Neuronal stem cell (in vitro differentiated cells): ENCODE results near the gene TCEA2.

ENCODE experiments used
- DNase-seq: peaks from one replicate; pipeline ENCODE4 v3.0.0-alpha.2; 2013; ENCODE audit warnings: low spot score
- H2AFZ ChIP-seq: one replicate; pipeline ENCODE4 v1.6.1; 2013; ENCODE audit warnings: mild to moderate bottlenecking, low read length, inconsistent platforms
- H2AK5ac ChIP-seq: 2 replicates; pipeline ENCODE4 v1.6.1; 2013; ENCODE audit warnings: low read depth, mild to moderate bottlenecking, inconsistent platforms, low read length, moderate library complexity, mixed read lengths
- H2BK120ac ChIP-seq: 2 replicates; pipeline ENCODE4 v1.6.1; 2013; ENCODE audit warnings: low read depth, mild to moderate bottlenecking, inconsistent platforms, low read length, moderate library complexity, mixed read lengths
- H2BK12ac ChIP-seq: one replicate; pipeline ENCODE4 v1.6.1; 2013; ENCODE audit warnings: low read length, inconsistent platforms
- H2BK15ac ChIP-seq: 2 replicates; pipeline ENCODE4 v1.6.1; 2013; ENCODE audit warnings: mild to moderate bottlenecking, low read length, inconsistent platforms, mixed read lengths
- H2BK5ac ChIP-seq: one replicate; pipeline ENCODE4 v1.6.1; 2013; ENCODE audit warnings: inconsistent platforms, mild to moderate bottlenecking, low read length, moderate library complexity
- H3K14ac ChIP-seq: one replicate; pipeline ENCODE4 v1.6.1; 2013; ENCODE audit warnings: low read length, inconsistent platforms
- H3K18ac ChIP-seq: 2 replicates; pipeline ENCODE4 v1.6.1; 2013; ENCODE audit warnings: low read length, inconsistent platforms
- H3K23ac ChIP-seq: 2 replicates; pipeline ENCODE4 v1.6.1; 2013; ENCODE audit warnings: low read depth, mild to moderate bottlenecking, mixed read lengths, low read length, inconsistent platforms; ENCODE audit not compliant: poor library complexity
- H3K27ac ChIP-seq: replicated peaks from 3 replicates; pipeline ENCODE4 v1.5.1; 2013; ENCODE audit warnings: low read length, inconsistent platforms
- H3K27me3 ChIP-seq, 3 experiments: 2 replicates each; pipeline ENCODE4 v1.6.1; 2013; ENCODE audit warnings: low read length in 3 of 3, mild to moderate bottlenecking in 2 of 3, inconsistent platforms in 1 of 3, low read depth in 1 of 3, mixed read lengths in 1 of 3, moderate library complexity in 1 of 3; ENCODE audit not compliant: control insufficient read depth in 3 of 3, insufficient read depth in 3 of 3
- H3K36me3 ChIP-seq, 2 donors: replicated peaks in 1 of 2; 2 replicates each; pipeline ENCODE4 v1.6.1; 2013; ENCODE audit warnings: low read length in 2 of 2; ENCODE audit not compliant: control insufficient read depth in 2 of 2, insufficient read depth in 2 of 2
- H3K4ac ChIP-seq: 2 replicates; pipeline ENCODE4 v1.6.1; 2013; ENCODE audit warnings: inconsistent platforms, mild to moderate bottlenecking, low read length, moderate library complexity
- H3K4me1 ChIP-seq, 2 donors: 1 replicate in 1 of 2; 2 replicates in 1 of 2; pipeline ENCODE4 v1.6.1; 2013; ENCODE audit warnings: low read length in 2 of 2, low read depth in 1 of 2; ENCODE audit not compliant: control insufficient read depth in 2 of 2, insufficient read depth in 1 of 2
- H3K4me2 ChIP-seq: one replicate; pipeline ENCODE4 v1.6.1; 2013; ENCODE audit warnings: mild to moderate bottlenecking, low read length, inconsistent platforms; ENCODE audit not compliant: insufficient read depth, poor library complexity, severe bottlenecking
- H3K4me3 ChIP-seq, 2 donors: 2 replicates each; pipeline ENCODE4 v1.5.1; 2013; ENCODE audit warnings: low read length in 2 of 2, mild to moderate bottlenecking in 2 of 2, inconsistent platforms in 1 of 2, moderate library complexity in 1 of 2
- H3K79me1 ChIP-seq: one replicate; pipeline ENCODE4 v1.6.1; 2013; ENCODE audit warnings: low read depth, mild to moderate bottlenecking, inconsistent platforms, low read length, moderate library complexity
- H3K9ac ChIP-seq: one replicate; pipeline ENCODE4 v1.6.1; 2013; ENCODE audit warnings: mild to moderate bottlenecking, low read depth, low read length, inconsistent platforms; ENCODE audit not compliant: poor library complexity
- H3K9me3 ChIP-seq, 2 donors: replicated peaks in 1 of 2; 2 replicates each; pipeline versions ENCODE3 to v1.6.1; 2013; ENCODE audit warnings: low read length in 2 of 2, mild to moderate bottlenecking in 2 of 2, inconsistent platforms in 1 of 2, low read depth in 1 of 2, mixed read lengths in 1 of 2, moderate library complexity in 1 of 2; ENCODE audit not compliant: control insufficient read depth in 2 of 2, insufficient read depth in 1 of 2
- H4K8ac ChIP-seq: one replicate; pipeline ENCODE4 v1.6.1; 2013; ENCODE audit warnings: low read depth, mild to moderate bottlenecking, inconsistent platforms, low read length, moderate library complexity
- H4K91ac ChIP-seq: one replicate; pipeline ENCODE4 v1.6.1; 2013; ENCODE audit warnings: low read length, low read depth, mild to moderate bottlenecking, inconsistent platforms; ENCODE audit not compliant: poor library complexity
- WGBS, 2 donors: extraction: QIAGEN DNeasy Blood & Tissue Kit; methylation state at CpG; one replicate each; pipeline ENCODE4 v1.1.7; 2013; ENCODE audit warnings: missing lambda C conversion rate in 2 of 2, mixed read lengths in 1 of 2; ENCODE audit not compliant: insufficient read length in 2 of 2, insufficient replicate concordance in 1 of 2; ENCODE audit errors: extremely low coverage in 2 of 2; 5-methylcytosine and 5-hydroxymethylcytosine counted together

Gene TCEA2

DNA sequence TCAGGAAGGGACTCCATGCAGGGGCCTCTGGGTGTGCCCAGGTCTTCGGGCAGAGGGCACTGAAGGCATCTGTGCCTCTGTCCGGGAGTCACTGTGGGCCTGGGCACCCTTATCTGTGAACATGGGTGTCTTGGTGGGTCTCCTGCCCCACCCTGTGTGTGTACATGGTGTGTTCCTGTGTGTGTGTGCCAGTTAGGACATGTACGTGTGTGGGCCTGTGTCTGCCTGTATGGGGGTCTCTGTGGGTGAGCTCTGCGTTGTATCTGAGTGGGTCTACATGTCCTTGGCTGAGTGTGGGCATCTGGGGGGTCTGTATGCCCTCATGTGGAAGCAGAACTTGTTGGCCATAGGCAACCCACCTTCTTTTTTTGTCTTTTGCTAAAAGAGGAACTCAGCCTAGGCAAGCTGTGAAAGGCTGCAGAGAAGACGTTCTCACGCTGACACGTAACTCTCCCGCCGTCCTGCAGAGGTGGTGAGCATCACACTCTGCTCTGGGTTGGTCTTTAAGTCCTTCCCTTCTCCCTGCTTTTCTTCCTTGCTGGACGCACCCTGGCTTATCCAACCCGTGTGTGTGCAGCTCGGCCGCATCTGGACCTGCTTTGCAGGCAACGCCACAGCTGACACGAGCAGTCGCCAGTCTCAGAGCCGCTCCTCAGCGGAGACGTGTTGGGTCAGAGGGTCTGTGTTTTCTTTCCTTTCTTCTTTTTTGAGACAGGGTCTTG lies 44.9 kb downstream of the TCEA2 start:
- no peak overlapping the region for H3K4ac ChIP-seq
- no peak overlapping the region for H3K18ac ChIP-seq
- no peak overlapping the region for H3K14ac ChIP-seq
- H3K9ac ChIP-seq = no peak overlapping the region
- H3K4me1 ChIP-seq = peaks cover 0 to 2% of the 10 kb centered on the region in 2 donors
- no peak for DNase-seq
- H3K79me1 ChIP-seq = peaks cover 2% of the 10 kb centered on the region
- no peak overlapping the region for H2BK15ac ChIP-seq
- peaks cover 0 to 73% (median 3%) of the 10 kb centered on the region in 3 experiments for H3K27me3 ChIP-seq
- H2AFZ ChIP-seq = peak overlapping the region; percentile 43
- H3K9me3 ChIP-seq = no peaks in the 10 kb centered on the region
- H4K91ac ChIP-seq = no peak overlapping the region
- H2BK12ac ChIP-seq = no peak overlapping the region
- H3K4me3 ChIP-seq = no peak overlapping the region
- H3K36me3 ChIP-seq = no peaks in the 10 kb centered on the region
- no peak overlapping the region for H4K8ac ChIP-seq
- H3K27ac ChIP-seq = no peak overlapping the region
- peak overlapping the region; percentile 5 for H3K23ac ChIP-seq
- H2BK5ac ChIP-seq = no peak overlapping the region
- no peak overlapping the region for H2AK5ac ChIP-seq
- WGBS, 2 donors = no CpG with 5 or more reads among the region's 19 CpGs
- H2BK120ac ChIP-seq = no peak overlapping the region
- H3K4me2 ChIP-seq = no peak overlapping the region

- Histone ChIP-seq H2AK5ac (no peak overlapping the region), H2BK5ac (no peak overlapping the region), H3K4me3 (no peak overlapping the region), H3K27me3 (peaks cover 0 to 73% (median 0%) of the 10 kb centered on the region in 3 experiments), H3K36me3 (no peaks in the 10 kb centered on the region), H3K4ac (no peak overlapping the region), H3K4me2 (no peak overlapping the region), H4K91ac (no peak overlapping the region), H3K14ac (no peak overlapping the region), H2BK15ac (peak overlapping the region; percentile 49), H4K8ac (no peak overlapping the region), H2AFZ (no peak overlapping the region), H3K9ac (peak overlapping the region; percentile 44), H3K18ac (peak overlapping the region; percentile 45), H2BK12ac (no peak overlapping the region), H3K27ac (no peak overlapping the region), H3K4me1 (peaks cover 0 to 2% of the 10 kb centered on the region in 2 donors), H3K79me1 (peaks cover 3% of the 10 kb centered on the region), H3K23ac (peak overlapping the region; percentile 43), H3K9me3 (no peaks in the 10 kb centered on the region), H2BK120ac (no peak overlapping the region)
- WGBS, 2 donors = no CpG with 5 or more reads among the region's 26 CpGs
- DNase-seq = no peak
Observed at GRCh38 chr20:64108731-64109681, 46.0 kb downstream of the TCEA2 start.

DNA sequence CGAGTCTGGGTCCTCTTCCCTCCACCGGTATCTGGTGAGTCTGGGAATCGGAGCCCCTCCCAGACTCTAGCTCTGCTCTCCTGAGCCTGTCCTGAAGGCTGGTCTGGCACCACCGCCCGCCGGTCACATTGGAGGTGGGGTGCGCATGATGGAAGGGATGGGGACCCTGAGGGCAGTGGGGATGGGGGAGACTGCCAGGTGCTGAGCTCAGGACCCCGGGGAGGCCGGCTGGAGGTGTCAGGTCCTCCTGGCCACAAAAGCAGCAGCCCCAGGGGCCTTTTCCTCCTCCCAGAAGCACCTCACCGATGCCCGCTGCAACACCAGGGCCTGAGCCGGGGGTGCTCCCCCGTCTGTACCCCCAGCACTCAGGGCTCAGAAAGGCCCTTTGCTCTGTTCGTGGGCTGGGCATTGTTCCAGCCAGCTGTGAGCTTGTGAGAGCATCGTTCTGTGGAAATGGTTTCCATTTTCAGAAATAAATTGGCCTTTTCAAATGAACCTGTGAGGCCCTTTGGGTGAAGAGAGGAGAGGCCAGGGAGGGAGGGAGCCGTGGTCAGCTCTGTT lies 46.9 kb downstream of the TCEA2 start:
- H3K4me1 ChIP-seq = peaks cover 0 to 2% of the 10 kb centered on the region in 2 donors
- no peak for DNase-seq
- H3K14ac ChIP-seq = no peak overlapping the region
- H3K79me1 ChIP-seq = peaks cover 3% of the 10 kb centered on the region
- no peak overlapping the region for H4K8ac ChIP-seq
- H2AK5ac ChIP-seq = no peak overlapping the region
- no peak overlapping the region for H3K4me2 ChIP-seq
- no peak overlapping the region for H2BK120ac ChIP-seq
- no peak overlapping the region for H2BK12ac ChIP-seq
- H2AFZ ChIP-seq = no peak overlapping the region
- no peak overlapping the region for H3K4ac ChIP-seq
- H3K4me3 ChIP-seq = no peak overlapping the region
- H3K36me3 ChIP-seq = no peaks in the 10 kb centered on the region
- H4K91ac ChIP-seq = peak overlapping the region; percentile 2
- no peak overlapping the region for H3K18ac ChIP-seq
- H3K27me3 ChIP-seq = peaks cover 0 to 78% (median 0%) of the 10 kb centered on the region in 3 experiments
- no peak overlapping the region for H3K27ac ChIP-seq
- H3K23ac ChIP-seq = peak overlapping the region; percentile 49
- peak overlapping the region; percentile 49 for H2BK15ac ChIP-seq
- no peaks in the 10 kb centered on the region for H3K9me3 ChIP-seq
- WGBS, 2 donors = no CpG with 5 or more reads among the region's 16 CpGs
- H3K9ac ChIP-seq = no peak overlapping the region
- H2BK5ac ChIP-seq = no peak overlapping the region
